Activated CD4-positive, alpha-beta T cell treated with anti-CD3 and anti-CD28 coated beads for 1 hour (primary cell): Measurements from ENCODE around the gene STX4.

ENCODE experiments used
- DNase-seq: peaks from one replicate; pipeline ENCODE4 v3.0.0-alpha.2; 2020

The STX4 gene, protein sequence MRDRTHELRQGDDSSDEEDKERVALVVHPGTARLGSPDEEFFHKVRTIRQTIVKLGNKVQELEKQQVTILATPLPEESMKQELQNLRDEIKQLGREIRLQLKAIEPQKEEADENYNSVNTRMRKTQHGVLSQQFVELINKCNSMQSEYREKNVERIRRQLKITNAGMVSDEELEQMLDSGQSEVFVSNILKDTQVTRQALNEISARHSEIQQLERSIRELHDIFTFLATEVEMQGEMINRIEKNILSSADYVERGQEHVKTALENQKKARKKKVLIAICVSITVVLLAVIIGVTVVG

GRCh38 chr16:31032736-31033708 lies at the start of gene STX4:
Gene STX4, plus strand, starts transcription at chr16:31033558. Its CDS starts 248 bp downstream, at chr16:31033806.
- DNase-seq, result peak; percentile 94

GRCh38 chr16:30983898-30984610 lies 49.3 kb upstream of the STX4 start:
- no peak for DNase-seq

DNA sequence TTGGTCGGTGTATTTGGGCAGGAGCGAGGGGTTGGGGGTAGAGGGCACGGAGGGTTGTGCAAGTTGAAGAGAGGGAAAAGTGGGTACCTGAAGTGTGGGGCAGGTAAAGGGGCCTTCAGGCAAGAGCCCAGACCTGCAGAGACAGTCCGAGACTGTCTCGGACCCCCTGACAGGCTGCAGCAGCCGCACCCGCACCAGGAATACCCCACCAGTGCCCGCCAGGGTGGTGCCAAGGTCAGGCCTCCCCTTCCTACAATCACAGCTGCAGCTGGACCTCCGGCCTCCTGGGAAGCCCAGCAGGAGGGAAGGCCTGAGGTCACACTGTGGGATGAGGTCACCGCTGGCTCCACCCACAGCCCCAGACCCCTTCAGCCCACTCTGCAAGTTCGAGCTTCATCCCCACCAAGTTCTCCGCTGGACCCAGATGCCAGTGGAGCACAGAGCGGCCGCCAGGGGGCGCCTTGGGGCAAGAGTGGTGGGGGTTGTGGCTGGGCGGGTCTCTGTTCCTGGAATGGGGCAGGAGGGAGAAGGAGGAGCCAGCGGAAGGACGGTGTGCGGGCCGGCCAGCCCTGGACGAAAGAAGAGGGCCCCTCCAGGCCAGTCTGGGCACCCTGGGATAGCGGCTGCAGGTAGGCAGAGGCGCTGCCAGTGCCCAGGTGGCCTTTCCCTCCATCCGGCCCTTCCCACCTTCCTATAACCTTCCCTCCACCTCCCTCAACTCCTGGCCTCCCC lies 48.5 kb upstream of the STX4 start, which contains the start of gene HSD3B7:
TSS of gene HSD3B7 (plus strand) at position 539 of the 732 bp plus-strand sequence. CDS start 452 bp downstream, outside the sequence.
- peak; percentile 69 for DNase-seq

DNA sequence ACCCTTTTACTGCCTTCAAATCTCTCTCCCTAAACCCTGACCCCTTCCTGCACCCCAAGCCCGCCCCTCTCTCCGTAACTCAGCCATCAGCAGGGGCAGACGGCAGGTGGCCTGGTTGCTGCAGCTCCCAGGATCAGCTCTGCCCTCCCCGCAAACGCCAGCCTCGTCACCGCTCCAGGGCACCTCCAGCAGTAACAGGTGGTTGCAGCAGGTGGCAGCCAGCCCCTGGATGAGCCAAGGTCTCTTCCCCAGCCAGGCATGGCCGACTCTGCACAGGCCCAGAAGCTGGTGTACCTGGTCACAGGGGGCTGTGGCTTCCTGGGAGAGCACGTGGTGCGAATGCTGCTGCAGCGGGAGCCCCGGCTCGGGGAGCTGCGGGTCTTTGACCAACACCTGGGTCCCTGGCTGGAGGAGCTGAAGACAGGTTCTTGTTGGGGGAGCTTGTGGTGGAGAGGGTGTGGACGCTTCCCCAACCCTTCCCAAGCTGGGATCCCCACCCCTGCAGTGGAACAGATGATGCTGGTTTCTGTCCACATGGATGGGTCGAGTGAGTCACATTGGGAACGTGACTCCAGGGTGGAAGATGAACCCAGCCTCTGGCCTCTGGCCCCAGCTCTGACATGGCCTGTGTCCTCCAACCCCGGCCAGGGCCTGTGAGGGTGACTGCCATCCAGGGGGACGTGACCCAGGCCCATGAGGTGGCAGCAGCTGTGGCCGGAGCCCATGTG lies 47.8 kb upstream of the STX4 start:
- DNase-seq, result no peak

DNA sequence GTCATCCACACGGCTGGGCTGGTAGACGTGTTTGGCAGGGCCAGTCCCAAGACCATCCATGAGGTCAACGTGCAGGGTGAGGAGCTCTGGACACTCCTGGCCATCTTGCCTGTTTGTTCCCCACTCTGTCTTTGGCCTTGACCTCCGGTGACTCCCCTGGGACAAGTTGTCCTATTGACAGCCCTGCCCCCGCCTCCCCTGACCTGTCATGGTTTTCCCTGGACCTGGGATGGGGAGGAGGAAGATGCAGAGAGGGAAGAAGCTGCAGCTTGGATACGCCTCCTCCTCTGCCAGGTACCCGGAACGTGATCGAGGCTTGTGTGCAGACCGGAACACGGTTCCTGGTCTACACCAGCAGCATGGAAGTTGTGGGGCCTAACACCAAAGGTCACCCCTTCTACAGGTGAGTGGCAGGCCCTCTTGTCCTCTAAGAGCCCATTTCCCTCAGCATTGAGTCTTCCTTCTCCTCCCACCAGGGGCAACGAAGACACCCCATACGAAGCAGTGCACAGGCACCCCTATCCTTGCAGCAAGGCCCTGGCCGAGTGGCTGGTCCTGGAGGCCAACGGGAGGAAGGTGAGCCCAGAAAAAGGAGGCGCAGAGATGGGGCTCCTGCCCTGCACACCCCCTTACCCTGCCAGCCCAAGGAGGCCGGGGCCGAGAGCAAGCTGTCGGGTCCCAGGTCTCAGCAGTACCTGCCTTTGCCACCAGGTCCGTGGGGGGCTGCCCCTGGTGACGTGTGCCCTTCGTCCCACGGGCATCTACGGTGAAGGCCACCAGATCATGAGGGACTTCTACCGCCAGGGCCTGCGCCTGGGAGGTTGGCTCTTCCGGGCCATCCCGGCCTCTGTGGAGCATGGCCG lies 47.0 kb upstream of the STX4 start:
- DNase-seq, result no peak

DNA sequence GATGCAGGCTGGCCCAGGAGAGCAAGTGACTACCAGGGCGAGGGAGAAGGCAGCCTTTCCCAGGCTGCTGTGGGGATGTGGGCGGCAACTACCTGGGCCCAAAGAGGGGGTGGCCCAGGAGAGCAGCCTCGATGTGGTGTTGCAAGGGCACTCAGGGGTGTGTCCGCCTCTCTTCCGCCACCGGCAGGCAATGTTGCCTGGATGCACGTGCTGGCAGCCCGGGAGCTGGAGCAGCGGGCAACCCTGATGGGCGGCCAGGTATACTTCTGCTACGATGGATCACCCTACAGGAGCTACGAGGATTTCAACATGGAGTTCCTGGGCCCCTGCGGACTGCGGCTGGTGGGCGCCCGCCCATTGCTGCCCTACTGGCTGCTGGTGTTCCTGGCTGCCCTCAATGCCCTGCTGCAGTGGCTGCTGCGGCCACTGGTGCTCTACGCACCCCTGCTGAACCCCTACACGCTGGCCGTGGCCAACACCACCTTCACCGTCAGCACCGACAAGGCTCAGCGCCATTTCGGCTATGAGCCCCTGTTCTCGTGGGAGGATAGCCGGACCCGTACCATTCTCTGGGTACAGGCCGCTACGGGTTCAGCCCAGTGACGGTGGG lies 45.7 kb upstream of the STX4 start:
- no peak for DNase-seq

GRCh38 chr16:30989469-30990047 lies 43.8 kb upstream of the STX4 start:
- DNase-seq, result no peak

DNA sequence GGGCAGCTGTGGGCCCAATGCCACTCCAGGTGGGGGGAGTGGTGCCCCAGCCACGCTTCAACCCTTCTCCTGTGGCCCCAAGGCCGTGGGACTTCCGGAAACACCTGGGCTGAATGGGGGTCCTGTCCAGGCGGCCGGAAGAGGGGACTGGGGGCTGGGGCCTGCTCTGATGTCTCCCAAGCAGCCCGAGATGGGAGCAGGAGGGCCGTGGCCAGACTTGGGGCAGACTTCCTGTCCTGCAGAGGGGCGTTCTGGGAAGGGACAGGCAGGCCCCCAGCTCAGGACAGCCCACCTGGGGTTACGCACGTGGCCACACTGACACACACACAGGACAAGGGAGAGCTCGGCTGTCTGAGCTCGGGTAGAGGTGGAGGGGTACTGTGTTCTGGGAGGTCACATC lies 43.3 kb upstream of the STX4 start:
- no peak for DNase-seq

DNA sequence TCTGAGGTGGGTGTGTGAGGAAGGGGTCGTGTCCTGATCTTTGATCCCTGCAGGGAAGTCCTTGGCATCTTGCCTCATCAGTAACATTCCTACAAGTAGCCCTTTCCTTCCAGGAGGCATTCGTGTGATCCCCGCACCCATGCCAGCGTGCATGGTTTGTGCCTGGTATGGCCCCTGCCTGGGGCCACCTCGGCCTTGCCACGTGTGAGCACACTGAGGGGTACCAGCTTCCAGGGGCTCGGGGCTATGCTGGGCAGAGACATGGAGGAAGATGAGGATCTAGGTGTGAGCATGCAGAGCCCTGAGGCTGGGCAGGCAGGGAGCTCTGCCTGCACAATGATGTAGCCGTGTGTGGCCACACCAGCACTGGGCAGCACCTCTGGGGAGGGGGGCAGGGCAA lies 42.3 kb upstream of the STX4 start:
- no peak for DNase-seq

GRCh38 chr16:30992276-30992780 lies 41.0 kb upstream of the STX4 start:
- no peak for DNase-seq

GRCh38 chr16:30992931-30993816 lies 40.2 kb upstream of the STX4 start:
- no peak for DNase-seq

- no peak for DNase-seq
Measured at GRCh38 chr16:30995927-30996323, 37.4 kb upstream of the STX4 start.

DNA sequence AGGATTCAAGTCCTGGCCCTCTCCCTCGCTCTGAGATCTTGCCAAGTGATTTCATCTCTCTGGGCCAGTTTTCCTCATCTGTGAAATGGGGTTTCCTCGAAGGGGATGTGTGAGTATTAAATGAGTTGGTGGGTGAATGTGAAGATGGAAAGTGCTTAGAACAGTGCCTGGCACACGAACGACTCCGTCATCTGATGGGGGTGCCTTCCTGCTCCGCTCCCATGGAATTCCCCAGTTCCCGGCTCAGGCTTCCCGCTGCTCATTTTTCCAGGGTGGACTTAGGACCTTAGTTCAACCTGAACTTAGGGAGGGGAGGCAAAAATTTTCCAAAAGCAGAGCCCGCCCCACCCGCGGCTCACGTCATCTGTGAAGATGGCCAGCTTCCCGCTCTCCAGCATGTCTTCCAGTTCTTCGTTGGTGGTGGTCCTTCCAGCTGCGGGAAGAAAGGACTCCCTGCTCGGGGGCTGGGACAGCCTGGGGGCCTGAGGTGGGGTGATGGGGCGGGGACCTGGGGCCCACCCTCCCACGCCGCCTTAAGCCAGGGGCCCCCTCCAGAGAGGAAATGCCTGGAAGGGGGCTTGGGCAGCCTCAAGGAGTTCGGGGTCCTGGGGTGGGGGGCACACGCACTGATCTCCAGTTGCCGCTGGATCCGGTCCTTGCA lies 36.9 kb upstream of the STX4 start:
- no peak for DNase-seq

DNA sequence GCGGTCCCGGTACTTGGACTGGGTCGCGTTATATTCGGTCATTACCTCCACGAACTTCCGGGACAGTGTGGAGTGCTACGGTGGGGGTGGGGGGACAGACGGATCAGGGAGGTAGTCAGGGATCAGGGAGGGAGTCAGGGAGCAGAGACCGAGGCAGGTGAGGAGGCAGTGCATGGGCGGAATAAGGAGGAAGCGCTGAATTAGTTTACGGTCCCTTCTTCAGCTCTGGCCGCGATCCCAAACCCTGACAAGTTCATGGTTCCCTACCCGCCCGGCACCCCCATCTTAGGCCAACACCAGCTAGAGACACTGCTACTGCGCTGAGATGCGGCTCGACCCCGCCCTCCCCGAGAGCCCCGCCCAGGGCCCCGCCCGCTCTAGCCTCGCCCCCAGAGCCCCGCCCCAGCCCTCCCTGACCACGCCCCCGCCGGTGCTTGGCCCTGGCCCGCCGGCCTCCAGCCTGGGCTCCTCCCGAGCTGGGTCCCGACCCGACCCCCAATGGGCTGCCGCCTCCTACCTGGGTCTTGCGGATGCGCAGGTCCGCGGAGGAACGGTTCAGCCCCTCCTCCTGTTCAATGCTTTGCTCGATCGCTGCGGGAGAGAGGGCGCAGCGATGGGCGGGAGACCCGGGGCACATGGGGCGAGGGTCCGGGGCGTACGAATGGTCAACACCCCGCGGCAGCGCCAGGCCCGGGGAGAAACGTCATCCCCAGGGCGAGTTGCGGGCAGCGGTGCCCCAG lies 36.2 kb upstream of the STX4 start:
- DNase-seq, result peak; percentile 69

DNA sequence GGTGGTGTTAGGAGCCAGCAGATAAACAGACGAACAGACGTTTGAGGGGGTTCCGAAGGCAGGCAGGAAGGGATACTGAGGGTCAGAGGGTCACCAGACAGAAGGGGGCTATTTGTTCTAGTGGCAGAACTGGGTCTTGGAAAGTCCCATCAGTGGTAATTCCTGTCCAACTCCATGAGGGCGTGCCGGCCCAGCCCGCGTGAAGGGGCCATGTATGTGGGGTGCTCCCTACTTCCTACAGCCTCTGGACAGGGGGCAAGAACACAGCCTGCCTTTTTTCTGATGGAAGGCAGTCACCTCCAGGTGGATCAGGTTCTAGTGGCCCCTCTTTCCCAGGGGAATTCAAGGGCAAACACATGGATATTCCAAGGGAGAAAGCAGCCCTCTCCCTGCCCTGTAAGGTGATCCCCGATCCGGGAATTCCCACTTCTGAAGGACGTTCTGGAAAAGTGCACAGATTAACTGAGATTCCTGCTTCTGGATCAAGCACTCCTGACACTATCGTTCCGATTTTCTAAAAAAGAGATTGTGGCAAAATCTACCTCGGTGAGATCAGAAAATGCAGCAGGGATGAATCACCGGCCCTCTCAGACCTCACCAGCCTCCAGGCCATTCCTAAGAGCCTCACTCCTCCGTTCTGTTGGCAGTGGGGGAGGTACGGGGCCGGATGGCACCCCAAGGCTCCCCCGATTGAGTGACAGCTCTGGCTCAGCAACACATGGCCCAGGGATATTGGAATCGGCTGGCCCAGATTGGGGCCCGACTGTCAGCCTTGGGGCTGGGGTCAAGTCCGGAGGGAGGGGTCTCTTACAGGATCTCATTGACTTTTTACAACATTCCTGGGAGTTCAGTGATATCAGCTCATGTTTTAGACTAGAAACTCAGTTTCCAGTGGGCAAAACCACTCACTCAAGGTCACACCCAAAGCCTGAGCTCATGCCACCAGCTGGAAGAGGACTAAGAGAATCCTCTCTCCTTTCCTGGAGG lies 35.3 kb upstream of the STX4 start:
- DNase-seq, result no peak
